GOT3 (cell line): Measurements from ENCODE around the gene SHISA9.
"Not testable (repeated sequence)": the region's sequence is repeated elsewhere in the genome, so short reads cannot be mapped to it uniquely, and the experiment has no call there.

Source experiments
- DNase-seq: peaks from one replicate; lab custom pipeline; 2025; ENCODE audit warnings: mixed read lengths; lab: John Stamatoyannopoulos, UW

The SHISA9 gene

DNA sequence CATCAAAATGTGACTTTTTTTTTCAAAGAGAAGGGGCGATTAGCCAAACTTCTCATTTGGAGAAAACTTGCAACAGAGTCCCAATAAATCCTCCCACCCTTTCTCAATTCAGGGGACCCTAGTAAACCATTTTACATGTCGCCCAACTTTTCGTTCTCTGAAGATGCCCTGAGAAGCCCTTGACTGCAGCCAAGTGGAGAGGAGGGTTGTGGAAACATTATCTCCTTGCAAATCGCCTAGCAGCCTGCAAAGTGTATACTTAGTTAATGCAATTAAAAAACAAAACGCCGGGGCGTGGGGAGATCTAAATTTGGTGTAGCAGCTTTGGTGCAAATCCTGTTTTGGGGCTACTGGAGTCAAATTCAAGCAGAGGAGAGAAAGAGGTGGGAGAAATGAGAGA, 1.2 kb upstream of the SHISA9 start:
- DNase-seq: no peak

DNA sequence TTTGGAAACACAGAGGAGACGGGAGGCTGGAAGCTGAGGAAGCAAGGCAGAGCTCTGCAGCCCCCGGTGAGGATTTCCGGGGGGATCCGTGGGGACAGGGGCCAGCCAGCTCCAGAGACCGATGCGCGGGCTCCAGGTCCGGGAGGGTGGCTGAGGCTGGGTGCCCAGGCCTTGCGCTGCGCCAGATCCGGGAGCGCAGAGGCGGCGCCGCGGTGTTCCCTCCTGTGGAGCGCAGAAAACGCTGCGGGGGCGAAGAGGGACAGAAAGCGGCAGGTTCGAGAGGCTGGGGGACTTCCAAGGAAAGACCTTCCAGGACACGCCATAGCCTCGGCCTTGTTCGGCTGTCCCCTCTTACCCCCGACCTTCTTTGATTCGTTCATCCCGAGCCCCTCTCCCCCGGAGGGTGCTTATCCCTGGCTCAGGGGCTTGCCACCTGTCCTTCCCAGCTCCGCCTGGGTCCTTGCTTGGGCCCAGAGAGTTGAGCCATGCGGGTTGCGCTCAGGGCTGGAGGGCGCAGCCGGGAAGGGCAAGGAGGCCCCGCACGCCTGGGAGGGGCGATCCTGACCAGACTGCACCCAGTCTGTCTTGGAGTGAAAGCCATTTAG, 697 bp upstream of the SHISA9 start:
- DNase-seq: no peak

- no peak for DNase-seq
These were observed 198 bp upstream of the SHISA9 start for GRCh38 chr16:12901204-12901596.

- DNase-seq: no peak
These were observed 1.3 kb downstream of the SHISA9 start for GRCh38 chr16:12902511-12903372.

- no peak for DNase-seq
These were observed 2.3 kb downstream of the SHISA9 start for GRCh38 chr16:12903407-12904328.

DNA sequence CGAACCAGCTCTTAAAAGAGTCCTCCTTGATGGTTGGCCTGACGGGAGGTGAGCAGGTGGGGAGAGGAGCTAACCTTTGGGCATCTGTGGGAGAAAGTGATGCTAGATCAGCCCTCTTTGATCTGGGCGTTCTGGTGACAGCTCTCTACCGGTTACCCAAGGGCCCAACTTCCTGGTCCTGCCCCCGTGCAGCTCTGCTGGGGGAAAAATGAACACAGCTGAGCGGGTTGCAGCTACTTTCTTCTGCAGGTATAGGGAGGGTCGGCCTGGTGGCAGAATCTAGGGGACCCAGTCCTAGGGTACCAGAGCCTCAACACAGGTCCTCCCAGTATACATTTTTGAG, 2.9 kb downstream of the SHISA9 start:
- no peak for DNase-seq

GRCh38 chr16:12906271-12906670, 4.9 kb downstream of the SHISA9 start:
- no peak for DNase-seq

- DNase-seq: no peak
These were observed 5.5 kb downstream of the SHISA9 start for GRCh38 chr16:12906765-12907516.

- no peak for DNase-seq
These were observed 6.4 kb downstream of the SHISA9 start for GRCh38 chr16:12907670-12908233.

- no peak for DNase-seq
These were observed 15.8 kb downstream of the SHISA9 start for GRCh38 chr16:12917246-12917645.

DNA sequence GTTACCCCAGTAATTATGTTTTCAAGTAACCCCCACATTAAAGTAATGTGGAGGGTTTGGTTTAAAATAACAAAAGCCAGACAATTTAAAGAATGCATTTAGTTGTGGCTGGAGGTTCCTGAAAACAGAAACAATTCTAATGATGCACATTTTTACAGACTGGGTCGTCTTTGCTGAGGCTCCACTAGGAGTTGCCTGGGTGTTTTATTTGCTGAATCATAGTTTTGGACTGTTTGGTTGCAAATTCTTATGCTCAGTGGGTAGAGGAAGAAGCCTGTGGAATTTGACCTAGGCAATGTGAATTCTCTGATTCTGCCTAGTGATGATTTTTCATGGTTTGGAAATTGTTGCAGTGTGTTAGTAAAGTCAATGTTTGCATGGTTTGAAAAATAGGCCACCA, 16.3 kb downstream of the SHISA9 start:
- no peak for DNase-seq

GRCh38 chr16:12920739-12921138, 19.3 kb downstream of the SHISA9 start:
- no peak for DNase-seq

GRCh38 chr16:12923640-12924039, 22.2 kb downstream of the SHISA9 start:
- DNase-seq: not testable (repeated sequence)

DNA sequence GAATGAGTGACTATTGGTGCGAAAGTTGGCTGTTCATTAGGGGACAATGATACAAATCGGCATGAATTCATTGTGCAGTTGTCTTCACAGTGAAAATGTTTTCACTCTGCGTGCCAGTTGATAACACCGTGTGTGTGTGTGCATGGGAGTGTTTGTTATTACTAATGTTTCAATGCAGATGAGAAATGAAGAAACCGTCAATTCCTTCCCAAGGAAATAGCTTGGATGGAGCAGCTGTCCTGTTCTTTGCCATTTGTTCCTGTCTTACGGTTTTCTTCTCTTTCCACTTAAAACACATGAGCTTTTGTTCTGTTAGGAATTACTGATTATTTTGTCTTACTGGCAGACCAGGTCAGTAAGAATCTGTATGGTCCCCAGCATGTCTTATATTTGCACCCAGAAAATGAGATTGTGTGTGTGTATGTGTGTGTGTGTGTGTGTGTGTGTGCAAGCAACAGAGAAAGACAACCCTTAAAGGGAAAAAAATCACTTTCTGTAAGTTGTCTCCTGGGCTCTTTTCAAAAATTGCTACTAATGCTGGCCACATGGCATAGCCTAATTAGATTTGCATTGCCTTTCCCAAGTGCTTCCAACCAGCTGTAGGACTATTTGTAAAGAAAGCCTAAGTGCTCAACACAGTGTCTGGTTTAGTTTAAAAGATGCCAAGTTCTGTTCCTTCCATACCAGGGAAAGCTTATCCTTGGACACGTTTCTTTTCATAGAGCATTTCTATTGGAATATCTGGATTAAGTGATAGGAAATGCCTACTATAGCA, 23.8 kb downstream of the SHISA9 start:
- DNase-seq: no peak

- no peak for DNase-seq
These were observed 26.2 kb downstream of the SHISA9 start for GRCh38 chr16:12927591-12927990.

- no peak for DNase-seq
These were observed 29.5 kb downstream of the SHISA9 start for GRCh38 chr16:12930881-12931280.

GRCh38 chr16:12936391-12936790, 35.0 kb downstream of the SHISA9 start:
- no peak for DNase-seq

- no peak for DNase-seq
These were observed 40.5 kb downstream of the SHISA9 start for GRCh38 chr16:12941896-12942295.

DNA sequence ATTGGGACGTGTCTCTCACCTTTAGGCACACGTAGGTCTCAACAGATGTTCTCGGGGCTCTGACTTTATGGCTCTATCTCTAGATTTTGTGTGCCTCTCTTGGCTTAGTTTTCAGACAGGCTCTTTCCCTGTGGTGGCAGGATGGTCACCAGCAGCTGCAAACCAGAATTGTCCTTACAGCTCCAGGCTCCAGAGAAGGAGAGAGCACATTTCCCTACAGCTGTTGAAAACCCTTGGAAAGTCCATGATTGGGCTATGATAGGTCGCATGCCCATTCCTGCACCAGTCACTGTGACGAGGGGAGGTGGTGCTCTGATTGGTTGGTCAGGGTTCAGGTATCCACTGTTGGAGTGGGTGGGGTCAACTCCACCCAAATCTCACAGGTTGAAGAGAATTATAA, 41.5 kb downstream of the SHISA9 start:
- no peak for DNase-seq

DNA sequence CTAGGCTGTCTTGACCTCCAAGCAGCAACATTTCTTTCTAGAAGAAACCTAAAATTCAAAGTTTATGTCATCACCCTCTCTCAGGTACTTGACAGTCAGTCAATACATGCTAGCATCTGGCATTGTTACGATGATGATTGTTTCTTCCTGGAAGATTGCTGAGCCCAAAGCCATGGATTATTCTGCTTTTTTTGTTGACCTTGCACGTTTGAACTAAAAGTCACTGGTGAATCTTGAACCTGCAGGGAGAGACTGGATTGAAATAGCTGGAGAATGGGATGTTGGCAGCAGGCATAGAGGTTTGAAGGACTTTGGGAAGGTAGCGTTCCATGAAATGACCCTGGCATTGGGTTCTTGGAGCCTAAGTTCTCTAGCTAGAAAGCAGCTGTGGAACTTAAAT, 42.9 kb downstream of the SHISA9 start:
- DNase-seq: no peak

- DNase-seq: no peak
These were observed 50.0 kb downstream of the SHISA9 start for GRCh38 chr16:12951392-12951791.
